Nucleus accumbens (tissue), 56 donors: ENCODE measurements around the gene MAP3K15.

ENCODE experiments used
- DNase-seq, 56 donors: peaks; one replicate each; lab custom pipeline; 2025; lab: John Stamatoyannopoulos, UW

The MAP3K15 gene, protein sequence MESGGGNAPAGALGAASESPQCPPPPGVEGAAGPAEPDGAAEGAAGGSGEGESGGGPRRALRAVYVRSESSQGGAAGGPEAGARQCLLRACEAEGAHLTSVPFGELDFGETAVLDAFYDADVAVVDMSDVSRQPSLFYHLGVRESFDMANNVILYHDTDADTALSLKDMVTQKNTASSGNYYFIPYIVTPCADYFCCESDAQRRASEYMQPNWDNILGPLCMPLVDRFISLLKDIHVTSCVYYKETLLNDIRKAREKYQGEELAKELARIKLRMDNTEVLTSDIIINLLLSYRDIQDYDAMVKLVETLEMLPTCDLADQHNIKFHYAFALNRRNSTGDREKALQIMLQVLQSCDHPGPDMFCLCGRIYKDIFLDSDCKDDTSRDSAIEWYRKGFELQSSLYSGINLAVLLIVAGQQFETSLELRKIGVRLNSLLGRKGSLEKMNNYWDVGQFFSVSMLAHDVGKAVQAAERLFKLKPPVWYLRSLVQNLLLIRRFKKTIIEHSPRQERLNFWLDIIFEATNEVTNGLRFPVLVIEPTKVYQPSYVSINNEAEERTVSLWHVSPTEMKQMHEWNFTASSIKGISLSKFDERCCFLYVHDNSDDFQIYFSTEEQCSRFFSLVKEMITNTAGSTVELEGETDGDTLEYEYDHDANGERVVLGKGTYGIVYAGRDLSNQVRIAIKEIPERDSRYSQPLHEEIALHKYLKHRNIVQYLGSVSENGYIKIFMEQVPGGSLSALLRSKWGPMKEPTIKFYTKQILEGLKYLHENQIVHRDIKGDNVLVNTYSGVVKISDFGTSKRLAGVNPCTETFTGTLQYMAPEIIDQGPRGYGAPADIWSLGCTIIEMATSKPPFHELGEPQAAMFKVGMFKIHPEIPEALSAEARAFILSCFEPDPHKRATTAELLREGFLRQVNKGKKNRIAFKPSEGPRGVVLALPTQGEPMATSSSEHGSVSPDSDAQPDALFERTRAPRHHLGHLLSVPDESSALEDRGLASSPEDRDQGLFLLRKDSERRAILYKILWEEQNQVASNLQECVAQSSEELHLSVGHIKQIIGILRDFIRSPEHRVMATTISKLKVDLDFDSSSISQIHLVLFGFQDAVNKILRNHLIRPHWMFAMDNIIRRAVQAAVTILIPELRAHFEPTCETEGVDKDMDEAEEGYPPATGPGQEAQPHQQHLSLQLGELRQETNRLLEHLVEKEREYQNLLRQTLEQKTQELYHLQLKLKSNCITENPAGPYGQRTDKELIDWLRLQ (N-terminal part only)

DNA sequence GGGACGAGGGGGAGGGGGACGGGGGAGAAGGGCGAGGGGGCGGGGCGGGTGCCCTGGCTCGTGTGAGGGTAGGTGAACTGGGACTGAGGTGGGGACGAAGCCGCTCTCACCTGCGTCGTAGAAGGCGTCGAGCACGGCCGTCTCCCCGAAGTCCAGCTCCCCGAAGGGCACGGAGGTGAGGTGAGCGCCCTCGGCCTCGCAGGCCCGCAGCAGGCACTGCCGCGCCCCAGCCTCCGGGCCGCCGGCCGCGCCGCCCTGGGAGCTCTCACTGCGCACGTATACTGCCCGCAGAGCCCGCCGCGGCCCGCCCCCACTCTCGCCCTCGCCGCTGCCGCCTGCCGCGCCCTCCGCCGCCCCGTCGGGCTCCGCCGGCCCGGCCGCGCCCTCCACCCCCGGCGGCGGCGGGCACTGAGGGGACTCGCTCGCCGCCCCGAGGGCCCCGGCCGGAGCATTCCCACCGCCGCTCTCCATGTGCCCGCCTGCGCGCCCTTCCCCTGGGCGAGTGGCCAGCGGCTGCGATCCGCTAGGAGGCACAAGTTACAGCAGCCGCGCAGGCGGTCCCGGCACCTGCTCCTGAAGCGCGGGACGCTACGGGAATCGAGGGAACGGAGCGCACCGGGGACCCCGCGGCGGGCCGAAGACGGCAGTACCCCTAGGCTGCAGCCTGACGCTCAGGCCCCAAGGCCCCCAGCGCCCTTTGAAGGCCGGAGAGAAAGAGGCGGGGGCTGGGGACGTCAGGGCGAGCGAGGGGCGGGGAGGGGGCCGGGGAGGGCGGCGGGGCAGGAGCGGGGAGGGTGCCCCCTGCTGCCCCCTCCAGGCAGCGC lies at the start of gene MAP3K15:
Gene MAP3K15, minus strand, starts transcription at position 718 of the 824 bp plus-strand sequence. Its CDS starts 247 bp downstream, at position 471.
- DNase-seq: no peak

DNA sequence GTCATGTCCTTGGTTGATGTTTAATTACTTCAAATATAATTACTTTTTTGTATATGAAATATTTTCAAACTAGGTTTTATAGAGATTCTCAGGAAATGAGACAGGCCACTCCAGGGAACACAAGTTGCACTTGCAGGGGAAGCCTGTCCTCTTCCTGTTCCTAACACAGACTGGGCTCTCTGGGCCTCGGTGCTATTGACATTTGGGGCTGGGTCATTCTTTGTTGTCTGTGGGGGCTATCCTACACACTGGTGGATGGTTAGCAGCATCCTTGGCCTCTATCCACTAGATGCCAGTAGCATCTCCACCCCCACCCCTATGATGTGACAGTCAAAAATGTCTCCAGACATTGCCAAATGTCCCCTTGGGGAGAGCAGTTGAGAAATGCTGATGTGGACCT lies 49.3 kb upstream of the MAP3K15 start:
- DNase-seq: no peak

DNA sequence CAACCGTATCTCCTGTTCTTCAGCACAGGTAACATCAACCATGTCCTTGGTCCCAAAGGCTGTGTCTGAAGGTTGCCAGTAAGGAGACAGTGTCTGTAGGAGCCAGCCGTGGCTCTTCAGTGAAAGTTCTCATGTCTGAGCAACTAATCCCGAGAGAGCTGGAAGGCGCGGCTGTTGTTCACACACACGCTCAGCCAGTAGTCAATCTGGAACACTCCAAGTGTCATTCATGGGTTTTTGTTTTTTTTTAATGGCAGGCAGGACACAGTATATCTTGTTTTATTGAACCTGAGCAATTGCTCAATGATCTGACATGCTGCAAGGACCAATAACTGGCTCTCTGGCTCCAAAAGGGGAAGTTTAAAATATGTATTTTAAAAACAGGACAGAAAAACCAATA lies 48.4 kb upstream of the MAP3K15 start:
- no peak for DNase-seq

- DNase-seq: no peak
Observed at GRCh38 chrX:19563327-19563726, 48.0 kb upstream of the MAP3K15 start.

GRCh38 chrX:19560611-19561010 lies 45.3 kb upstream of the MAP3K15 start:
- DNase-seq: no peak

DNA sequence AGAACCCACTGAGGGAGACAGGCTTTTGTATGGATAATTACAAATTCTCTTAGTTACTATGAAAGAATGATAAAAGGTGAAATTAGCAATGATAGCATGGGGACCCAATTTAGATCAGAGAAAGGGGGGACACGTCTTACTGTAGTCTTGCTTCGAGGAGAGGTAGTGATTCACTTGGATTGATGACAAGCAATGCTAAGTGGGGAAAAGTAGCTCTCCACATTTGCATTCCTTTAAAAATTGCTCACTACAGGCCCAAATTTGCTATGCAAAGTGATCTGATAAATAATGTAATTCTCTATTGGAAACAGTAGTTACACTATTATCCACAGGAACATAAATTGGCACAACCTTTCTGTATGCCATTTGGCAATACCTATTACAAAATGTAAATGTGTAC lies 42.5 kb upstream of the MAP3K15 start:
- DNase-seq: no peak

GRCh38 chrX:19556202-19556601 lies 40.9 kb upstream of the MAP3K15 start:
- no peak for DNase-seq

DNA sequence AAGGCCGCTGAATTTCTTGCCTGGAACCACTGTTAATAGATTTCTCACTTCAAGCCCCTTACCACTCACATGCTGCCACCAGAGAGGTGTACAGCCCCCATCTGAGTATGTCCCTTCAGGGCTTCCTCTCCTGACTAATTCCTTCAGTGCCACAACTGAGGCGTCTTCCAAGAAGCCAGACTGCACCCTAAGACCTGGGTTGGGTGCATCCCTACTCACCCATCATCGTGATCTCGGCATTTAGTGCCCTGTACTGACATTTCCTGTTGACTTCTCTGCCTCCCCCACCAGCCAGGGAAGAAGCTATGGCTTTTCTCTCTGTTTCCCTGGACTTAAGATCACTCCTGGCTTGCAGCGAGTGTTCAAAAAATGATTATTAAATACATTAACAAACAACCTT lies 40.4 kb upstream of the MAP3K15 start:
- no peak for DNase-seq

GRCh38 chrX:19555236-19555635 lies 39.9 kb upstream of the MAP3K15 start:
- no peak for DNase-seq

DNA sequence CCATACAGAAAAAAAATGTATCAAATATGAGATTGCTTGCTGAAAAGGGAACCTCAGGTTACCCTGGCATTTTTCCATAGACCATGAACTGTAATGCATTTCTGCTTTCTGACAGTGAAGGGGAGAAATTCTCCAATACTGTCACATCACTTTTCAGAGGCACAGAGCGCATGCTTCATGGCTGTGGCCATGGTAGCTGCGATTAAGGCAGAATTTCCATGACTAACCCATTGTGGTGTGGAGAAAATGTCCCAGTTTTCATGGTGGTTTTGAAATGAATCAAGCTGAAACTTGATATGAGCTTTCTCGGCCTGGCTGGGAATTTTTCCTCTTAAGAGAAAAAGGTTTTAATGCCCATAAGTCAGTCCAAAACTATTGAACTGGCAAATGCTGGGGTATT lies 39.5 kb upstream of the MAP3K15 start:
- no peak for DNase-seq

GRCh38 chrX:19552793-19553192 lies 37.5 kb upstream of the MAP3K15 start:
- no peak for DNase-seq

GRCh38 chrX:19549838-19550237 lies 34.5 kb upstream of the MAP3K15 start:
- no peak for DNase-seq

DNA sequence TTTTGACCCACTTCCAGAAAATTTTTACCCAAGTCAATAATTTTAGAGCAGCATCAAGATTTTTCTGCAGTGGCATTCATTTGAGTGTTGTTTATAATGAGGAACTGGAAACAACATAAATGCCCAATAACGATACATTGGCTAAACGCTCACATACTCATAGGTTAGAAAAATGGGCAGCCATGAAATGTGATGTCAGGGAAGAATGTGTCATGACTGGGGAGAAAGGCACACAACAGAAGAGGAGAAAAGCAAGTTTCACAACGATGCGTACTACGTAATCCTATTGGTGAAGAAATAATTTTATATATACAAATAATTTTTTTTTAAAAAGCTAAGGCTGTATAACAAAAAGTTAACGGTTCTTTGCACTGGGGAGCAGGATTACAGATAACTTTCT lies 33.6 kb upstream of the MAP3K15 start:
- no peak for DNase-seq

GRCh38 chrX:19548279-19548678 lies 33.0 kb upstream of the MAP3K15 start:
- no peak for DNase-seq

DNA sequence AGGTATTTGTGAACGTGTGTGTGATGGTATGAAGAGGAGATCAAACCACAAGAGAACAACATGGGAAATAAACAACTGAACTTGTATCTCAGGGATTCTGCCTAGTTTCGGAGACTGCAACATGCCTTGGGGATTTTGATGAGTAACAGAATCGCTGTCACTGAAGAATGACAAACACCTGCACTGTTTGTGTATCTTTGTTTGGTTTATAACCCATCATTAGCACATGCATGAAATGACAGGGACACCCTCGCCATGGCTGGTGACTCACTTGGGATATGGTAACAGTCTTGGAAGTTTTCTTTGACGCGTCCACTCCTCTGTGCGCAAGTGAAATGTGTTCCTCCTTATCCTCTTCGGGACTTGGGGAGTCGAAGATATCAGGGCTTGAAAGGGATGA lies 30.3 kb upstream of the MAP3K15 start:
- no peak for DNase-seq

GRCh38 chrX:19544693-19545305 lies 29.5 kb upstream of the MAP3K15 start:
- peak in 18 of 56 donors; percentile 0 to 37 (median 5) for DNase-seq

DNA sequence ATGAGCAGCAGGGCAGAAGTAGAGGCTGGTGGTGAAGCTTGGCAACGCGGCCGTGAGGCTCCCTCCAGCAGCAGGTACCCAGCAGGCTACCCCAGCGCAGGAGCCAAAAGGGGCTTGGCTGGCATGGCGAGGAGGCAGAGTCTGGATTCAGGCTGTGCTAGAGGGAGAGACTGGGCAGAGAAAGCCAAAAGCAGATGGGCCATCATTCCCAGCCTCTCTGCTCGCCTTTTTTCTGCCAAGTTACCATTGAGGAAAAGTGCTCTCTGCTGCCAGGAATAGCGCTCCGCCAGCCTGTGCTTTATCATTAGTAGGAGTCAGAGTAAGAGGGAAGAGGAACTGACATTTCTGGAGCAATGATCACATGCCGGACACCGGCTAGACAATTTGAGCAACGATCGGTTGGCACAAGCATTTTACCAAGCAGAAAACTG lies 28.7 kb upstream of the MAP3K15 start:
- DNase-seq: peak in 3 of 56 donors; percentile 0 to 35 (median 4)

- DNase-seq: no peak
Observed at GRCh38 chrX:19543020-19543715, 27.9 kb upstream of the MAP3K15 start.

- no peak for DNase-seq
Observed at GRCh38 chrX:19541931-19542330, 26.6 kb upstream of the MAP3K15 start.
